GM18868 (cell line): ENCODE data around the gene RALY.
"Not testable (repeated sequence)": the region's sequence is repeated elsewhere in the genome, so short reads cannot be mapped to it uniquely, and the experiment has no call there.

Source experiments
- ATAC-seq: cut with Tn5 transposase; IDR thresholded peaks from one replicate; pipeline ENCODE4 v1.9.1; 2021; ENCODE audit warnings: mild to moderate bottlenecking, moderate library complexity; ENCODE audit not compliant: unreplicated experiment

Gene RALY

DNA sequence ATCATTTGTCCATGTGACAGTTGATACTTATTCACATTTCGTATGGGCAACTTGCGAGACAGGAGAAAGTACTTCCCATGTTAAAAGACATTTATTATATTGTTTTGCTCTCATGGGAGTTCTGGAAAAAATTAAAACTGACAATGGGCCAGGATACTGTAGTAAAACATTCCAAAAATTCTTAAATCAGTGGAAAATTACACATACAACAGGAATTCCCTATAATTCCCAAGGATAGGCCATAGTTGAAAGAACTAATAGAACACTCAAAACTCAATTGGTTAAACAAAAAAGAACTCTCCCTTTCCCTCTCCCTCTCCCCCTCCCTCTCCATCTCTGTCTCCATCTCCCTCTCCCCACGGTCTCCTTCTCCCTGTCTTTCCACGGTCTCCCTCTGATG, 137.8 kb downstream of the RALY start:
- no peak for ATAC-seq

DNA sequence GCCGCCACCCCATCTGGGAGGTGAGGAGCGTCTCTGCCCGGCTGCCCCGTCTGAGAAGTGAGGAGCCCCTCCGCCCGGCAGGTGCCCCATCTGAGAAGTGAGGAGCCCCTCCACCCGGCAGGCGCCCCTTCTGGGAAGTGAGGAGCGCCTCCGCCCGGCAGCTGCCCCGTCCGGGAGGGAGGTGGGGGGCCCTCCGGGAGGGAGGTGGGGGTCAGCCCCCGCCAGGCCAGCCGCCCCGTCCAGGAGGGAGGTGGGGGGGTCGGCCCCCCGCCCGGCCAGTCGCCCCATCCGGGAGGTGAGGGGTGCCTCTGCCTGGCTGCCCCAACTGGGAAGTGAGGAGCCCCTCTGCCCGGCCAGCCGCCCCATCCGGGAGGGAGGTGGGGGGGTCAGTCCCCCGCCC, 138.8 kb downstream of the RALY start:
- ATAC-seq: not testable (repeated sequence)

DNA sequence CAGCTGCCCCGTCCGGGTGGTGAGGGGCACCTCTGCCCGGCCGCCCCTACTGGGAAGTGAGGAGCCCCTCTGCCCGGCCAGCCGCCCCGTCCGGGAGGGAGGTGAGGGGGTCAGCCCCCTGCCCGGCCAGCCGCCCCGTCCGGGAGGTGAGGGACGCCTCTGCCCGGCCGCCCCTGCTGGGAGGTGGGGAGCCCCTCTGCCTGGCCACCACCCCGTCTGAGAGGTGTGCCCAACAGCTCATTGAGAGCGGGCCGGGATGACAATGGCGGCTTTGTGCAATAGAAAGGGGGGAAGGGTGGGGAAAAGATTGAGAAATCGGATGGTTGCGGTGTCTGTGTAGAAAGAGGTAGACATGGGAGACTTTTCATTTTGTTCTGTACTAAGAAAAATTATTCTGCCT, 139.2 kb downstream of the RALY start:
- not testable (repeated sequence) for ATAC-seq

DNA sequence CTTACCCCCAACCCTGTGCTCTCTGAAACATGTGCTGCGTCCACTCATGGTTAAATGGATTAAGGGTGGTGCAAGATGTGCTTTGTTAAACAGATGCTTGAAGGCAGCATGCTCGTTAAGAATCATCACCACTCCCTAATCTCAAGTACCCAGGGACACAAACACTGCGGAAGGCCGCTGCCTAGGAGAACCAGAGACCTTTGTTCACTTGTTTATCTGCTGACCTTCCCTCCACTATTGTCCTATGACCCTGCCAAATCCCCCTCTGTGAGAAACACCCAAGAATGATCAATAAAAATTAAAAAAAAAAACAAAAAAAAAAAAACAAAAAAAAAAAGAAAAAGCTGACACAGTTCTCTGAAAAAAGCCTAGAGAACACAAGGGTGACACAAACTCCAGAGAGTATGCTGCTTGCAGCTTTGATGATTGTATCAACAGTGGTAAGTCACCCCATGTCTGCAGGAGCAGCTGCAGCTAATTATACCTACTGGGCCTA, 139.7 kb downstream of the RALY start:
- not testable (repeated sequence) for ATAC-seq
